Lung (tissue), 12 donors: ENCODE results near the gene P2RX6. TPM values are rescaled to one million over a fixed set of nuclear protein-coding genes. Genes with fewer than 3 reads are reported as not detected.

Experiments used
- ATAC-seq: fragments of 200-7000 bp; cut with Tn5 transposase; one replicate; pipeline ENCODE4 v1.9.1; 2020; ENCODE audit warnings: moderate number of reproducible peaks; ENCODE audit not compliant: insufficient read depth, low FRiP score
- DNase-seq, 3 donors: peaks; one replicate each; pipeline ENCODE4 v3.0.0-alpha.2; 2013 to 2017
- H3K27ac ChIP-seq, 2 donors: one replicate each; pipeline ENCODE4 v1.5.1; 2013; ENCODE audit warnings: mild to moderate bottlenecking in 2 of 2, moderate library complexity in 2 of 2, control low read depth in 1 of 2, inconsistent platforms in 1 of 2, low read depth in 1 of 2, low read length in 1 of 2
- H3K27me3 ChIP-seq, 3 donors: one replicate each; pipeline ENCODE4 v1.5.1; 2013; ENCODE audit warnings: low read length in 2 of 3; ENCODE audit not compliant: control insufficient read depth in 3 of 3, insufficient read depth in 3 of 3
- H3K36me3 ChIP-seq, 4 donors: one replicate each; pipeline ENCODE4 v1.5.1; 2013; ENCODE audit warnings: low read length in 4 of 4, mild to moderate bottlenecking in 1 of 4, moderate library complexity in 1 of 4; ENCODE audit not compliant: control insufficient read depth in 4 of 4, insufficient read depth in 4 of 4
- H3K4me1 ChIP-seq, 5 donors: one replicate each; pipeline ENCODE4 v1.5.1; 2013; ENCODE audit warnings: low read length in 5 of 5, mild to moderate bottlenecking in 2 of 5, moderate library complexity in 1 of 5; ENCODE audit not compliant: control insufficient read depth in 5 of 5, insufficient read depth in 5 of 5
- H3K4me3 ChIP-seq: one replicate; pipeline ENCODE4 v1.5.1; 2013; ENCODE audit warnings: mild to moderate bottlenecking, control low read depth, moderate library complexity
- H3K9ac ChIP-seq, 2 donors: one replicate each; pipeline ENCODE4 v1.5.1; 2013; ENCODE audit warnings: low read length in 2 of 2, control low read depth in 1 of 2; ENCODE audit not compliant: insufficient read depth in 1 of 2
- H3K9me3 ChIP-seq, 4 donors: one replicate each; pipeline ENCODE4 v1.5.1; 2013; ENCODE audit warnings: low read length in 3 of 4, mild to moderate bottlenecking in 1 of 4, moderate library complexity in 1 of 4; ENCODE audit not compliant: control insufficient read depth in 4 of 4, insufficient read depth in 3 of 4
- whole genome bisulfite sequencing, 2 donors: extraction: QIAGEN DNeasy Blood & Tissue Kit; methylation state at CpG; one replicate each; pipeline ENCODE4 v1.1.7; 2013; 5-methylcytosine and 5-hydroxymethylcytosine counted together
- polyA plus RNA-seq, 2 donors: library from polyadenylated mRNA; stranded (reverse); fragments of 200-250 nt; gene quantifications; one replicate each; pipeline ENCODE4 v1.2.1, GENCODE V29; 2013
- total RNA-seq, 2 donors: library from RNA; depleted of rRNA in 1 of 2; stranded (reverse); fragments of >200 nt in 1 of 2; gene quantifications; one replicate each; pipeline ENCODE4 v1.2.1, GENCODE V29; 2014 to 2021
- TF ChIP-seq, protein P1 (sequence below): IDR thresholded peaks from 2 replicates; pipeline ENCODE4 v1.5.1; 2012; ENCODE audit warnings: mild to moderate bottlenecking; ENCODE audit errors: control extremely low read depth, extremely low read depth
- donor health status: control.
- donor health status: control.
- donor health status: Bipolar disorder and iron deficiency.
- donor health status: healthy.
- donor health status: DM: yes; HTN: yes; CAD: no.

The P2RX6 gene
- total and polyA plus RNA-seq, 4 donors: 0.21 to 2.2 (median 0.93) TPM

DNA sequence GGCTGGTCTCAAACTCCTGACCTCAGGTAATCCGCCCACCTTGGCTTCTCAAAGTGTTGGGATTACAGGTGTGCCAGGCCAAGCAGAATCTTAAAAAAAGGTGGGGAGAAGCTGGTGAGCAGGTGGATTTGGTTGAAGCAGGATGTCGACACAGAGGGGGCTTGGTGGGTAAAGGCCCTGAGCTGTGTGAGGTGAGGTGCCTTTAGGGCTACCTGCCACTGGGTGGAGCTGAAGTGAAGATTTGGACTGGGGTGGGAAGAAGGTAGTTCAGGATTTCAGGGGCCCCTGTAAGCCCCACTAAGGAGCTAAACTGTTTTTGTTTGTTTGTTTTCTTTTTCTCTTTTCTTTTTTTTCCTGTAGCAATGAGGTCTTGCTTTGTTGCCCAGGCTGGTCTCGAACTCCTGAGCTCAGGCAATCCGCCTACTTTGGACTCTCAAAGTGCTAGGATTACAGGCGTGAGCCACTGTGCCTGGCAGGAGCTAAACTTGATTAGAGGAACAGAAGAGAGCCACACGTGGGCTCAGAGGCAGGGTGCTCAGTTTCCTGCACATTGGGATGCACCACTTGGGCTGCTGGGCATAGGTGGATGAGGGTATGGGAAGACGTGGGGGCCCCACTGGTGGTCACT lies 6.0 kb downstream of the P2RX6 start:
- Histone ChIP-seq H3K36me3 (no peaks in the 10 kb centered on the region), H3K27me3 (no peaks in the 10 kb centered on the region), H3K27ac (no peak overlapping the region), H3K9ac (no peak overlapping the region), H3K4me1 (peaks cover 0 to 6% (median 1%) of the 10 kb centered on the region in 5 donors), H3K9me3 (no peaks in the 10 kb centered on the region), H3K4me3 (no peak overlapping the region)
- 58 to 63% methylated on average over 7 of the region's 7 CpGs for WGBS, 2 donors
- TF ChIP-seq, protein P1, sequence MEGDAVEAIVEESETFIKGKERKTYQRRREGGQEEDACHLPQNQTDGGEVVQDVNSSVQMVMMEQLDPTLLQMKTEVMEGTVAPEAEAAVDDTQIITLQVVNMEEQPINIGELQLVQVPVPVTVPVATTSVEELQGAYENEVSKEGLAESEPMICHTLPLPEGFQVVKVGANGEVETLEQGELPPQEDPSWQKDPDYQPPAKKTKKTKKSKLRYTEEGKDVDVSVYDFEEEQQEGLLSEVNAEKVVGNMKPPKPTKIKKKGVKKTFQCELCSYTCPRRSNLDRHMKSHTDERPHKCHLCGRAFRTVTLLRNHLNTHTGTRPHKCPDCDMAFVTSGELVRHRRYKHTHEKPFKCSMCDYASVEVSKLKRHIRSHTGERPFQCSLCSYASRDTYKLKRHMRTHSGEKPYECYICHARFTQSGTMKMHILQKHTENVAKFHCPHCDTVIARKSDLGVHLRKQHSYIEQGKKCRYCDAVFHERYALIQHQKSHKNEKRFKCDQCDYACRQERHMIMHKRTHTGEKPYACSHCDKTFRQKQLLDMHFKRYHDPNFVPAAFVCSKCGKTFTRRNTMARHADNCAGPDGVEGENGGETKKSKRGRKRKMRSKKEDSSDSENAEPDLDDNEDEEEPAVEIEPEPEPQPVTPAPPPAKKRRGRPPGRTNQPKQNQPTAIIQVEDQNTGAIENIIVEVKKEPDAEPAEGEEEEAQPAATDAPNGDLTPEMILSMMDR: no peak
- DNase-seq (no peak), ATAC-seq (no peak)

DNA sequence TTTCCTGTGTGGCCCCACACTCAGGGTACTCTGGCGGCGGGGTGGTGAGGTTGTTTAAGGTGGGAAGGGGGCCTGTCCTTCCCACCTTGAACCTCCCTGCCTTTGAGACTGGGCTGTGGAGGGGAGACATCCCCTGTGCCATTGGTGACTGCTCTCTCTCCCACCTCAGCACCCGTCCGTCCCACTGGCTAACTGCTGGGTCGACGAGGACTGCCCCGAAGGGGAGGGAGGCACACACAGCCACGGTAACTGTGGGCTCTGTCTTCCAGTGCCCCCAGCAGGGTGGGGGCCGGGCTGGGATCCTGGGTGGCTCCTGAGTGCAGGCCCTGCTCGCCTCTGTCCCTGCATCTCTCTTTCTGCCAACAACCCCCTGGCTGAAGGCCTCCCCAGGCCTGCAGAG lies 7.5 kb downstream of the P2RX6 start:
- Histone ChIP-seq H3K27me3 (no peaks in the 10 kb centered on the region), H3K27ac (no peak overlapping the region), H3K9me3 (no peaks in the 10 kb centered on the region), H3K4me3 (no peak overlapping the region), H3K4me1 (peaks cover 0 to 1% (median 0%) of the 10 kb centered on the region in 5 donors), H3K36me3 (no peaks in the 10 kb centered on the region), H3K9ac (no peak overlapping the region)
- DNase-seq (no peak), ATAC-seq (no peak)
- TF ChIP-seq, protein P1: no peak
- 77 to 84% methylated on average over 7 to 10 of the region's 10 CpGs for WGBS, 2 donors

DNA sequence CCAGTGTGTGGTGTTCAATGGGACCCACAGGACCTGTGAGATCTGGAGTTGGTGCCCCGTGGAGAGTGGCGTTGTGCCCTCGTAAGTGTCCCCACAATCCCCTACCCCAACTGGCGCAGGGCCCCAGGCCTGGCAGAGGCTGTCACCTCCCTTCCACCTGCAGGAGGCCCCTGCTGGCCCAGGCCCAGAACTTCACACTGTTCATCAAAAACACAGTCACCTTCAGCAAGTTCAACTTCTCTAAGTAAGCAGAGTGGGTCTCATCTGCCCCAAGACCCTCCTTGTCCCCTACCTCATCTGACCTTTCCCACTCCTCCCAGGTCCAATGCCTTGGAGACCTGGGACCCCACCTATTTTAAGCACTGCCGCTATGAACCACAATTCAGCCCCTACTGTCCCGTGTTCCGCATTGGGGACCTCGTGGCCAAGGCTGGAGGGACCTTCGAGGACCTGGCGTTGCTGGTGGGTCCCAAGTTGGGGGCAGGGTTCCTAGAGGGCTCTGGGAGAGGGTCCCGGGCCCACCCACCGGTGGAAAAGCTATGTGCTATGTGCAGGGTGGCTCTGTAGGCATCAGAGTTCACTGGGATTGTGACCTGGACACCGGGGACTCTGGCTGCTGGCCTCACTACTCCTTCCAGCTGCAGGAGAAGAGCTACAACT lies 8.1 kb downstream of the P2RX6 start:
- H3K4me3 ChIP-seq: no peak overlapping the region
- ATAC-seq (no peak), DNase-seq (no peak)
- H3K9ac ChIP-seq: no peak overlapping the region
- 80 to 81% methylated on average over 13 of the region's 13 CpGs for WGBS, 2 donors
- peaks cover 0 to 3% (median 0%) of the 10 kb centered on the region in 5 donors for H3K4me1 ChIP-seq
- TF ChIP-seq, protein P1: no peak
- no peak overlapping the region for H3K27ac ChIP-seq
- H3K9me3 ChIP-seq: no peaks in the 10 kb centered on the region
- no peaks in the 10 kb centered on the region for H3K27me3 ChIP-seq
- H3K36me3 ChIP-seq: no peaks in the 10 kb centered on the region
